HFFc6 (cell line): ENCODE results near the gene SAMD1. TPM values are rescaled to one million over a fixed set of nuclear protein-coding genes. Genes with fewer than 3 reads are reported as not detected.

Source experiments
- DNase-seq: peaks from one replicate; pipeline ENCODE4 v3.0.0-alpha.2; 2018
- H3K27ac Mint-ChIP-seq: 2 replicates; pipeline ENCODE4 v1.8.0; 2020; ENCODE audit warnings: mild to moderate bottlenecking, mixed read lengths
- H3K27me3 Mint-ChIP-seq: 2 replicates; pipeline ENCODE4 v1.8.0; 2021; ENCODE audit warnings: mild to moderate bottlenecking, moderate library complexity, mixed read lengths; ENCODE audit not compliant: insufficient read depth
- H3K36me3 Mint-ChIP-seq: 2 replicates; pipeline ENCODE4 v1.8.0; 2021; ENCODE audit warnings: low read depth, mixed read lengths
- H3K4me1 Mint-ChIP-seq: 2 replicates; pipeline ENCODE4 v1.8.0; 2020; ENCODE audit warnings: low read depth, mixed read lengths
- H3K4me3 Mint-ChIP-seq: 2 replicates; pipeline ENCODE4 v1.8.0; 2020; ENCODE audit warnings: mild to moderate bottlenecking, moderate library complexity, mixed read lengths
- H3K9me3 Mint-ChIP-seq: 2 replicates; pipeline ENCODE4 v1.8.0; 2020; ENCODE audit warnings: mild to moderate bottlenecking, mixed read lengths
- CTCF ChIP-seq: fragments of 200-600 bp; sonication (generic); IDR thresholded peaks from 2 replicates; pipeline ENCODE4 v1.5.0; 2021; ENCODE audit warnings: antibody characterized with exemption, mild to moderate bottlenecking
- total RNA-seq, 6 experiments: library from RNA; stranded (reverse); fragmentation: NEBNext Ultra II Directional; extraction: Animal tissue kit (Norgen Biotek cat#: 25700); gene quantifications; 2 replicates in 1 of 6; 3 replicates in 5 of 6; pipeline ENCODE4 v1.2.3, GENCODE V29; 2021

Gene SAMD1
- total RNA-seq, 6 experiments from 2014 or later = 33.0 to 48.6 (median 35.9) TPM

- no peaks in the 10 kb centered on the region; the same call in 1 of the 2 replicates for H3K27me3 Mint-ChIP-seq
- H3K4me3 Mint-ChIP-seq = no peak overlapping the region
- no peak for TF ChIP-seq CTCF
- H3K4me1 Mint-ChIP-seq = no peaks in the 10 kb centered on the region
- no peak overlapping the region for H3K27ac Mint-ChIP-seq
- no peaks in the 10 kb centered on the region for H3K9me3 Mint-ChIP-seq
- peaks cover 15% of the 10 kb centered on the region; the same call in 1 of the 2 replicates for H3K36me3 Mint-ChIP-seq
- DNase-seq = no peak
These were observed 10.5 kb upstream of the SAMD1 start for GRCh38 chr19:14101003-14101545.

- peak; percentile 42 for TF ChIP-seq CTCF
- Mint-ChIP-seq H3K4me3 (no peak overlapping the region), H3K4me1 (no peaks in the 10 kb centered on the region), H3K27ac (no peak overlapping the region), H3K9me3 (peaks cover 20% of the 10 kb centered on the region), H3K36me3 (peaks cover 34% of the 10 kb centered on the region), H3K27me3 (peaks cover 2% of the 10 kb centered on the region; the same call in 1 of the 2 replicates)
- no peak for DNase-seq
These were observed 7.1 kb upstream of the SAMD1 start for GRCh38 chr19:14097532-14098151.

- Mint-ChIP-seq H3K9me3 (peaks cover 20% of the 10 kb centered on the region), H3K27ac (no peak overlapping the region), H3K4me3 (no peak overlapping the region), H3K4me1 (peaks cover 7% of the 10 kb centered on the region), H3K27me3 (peaks cover 4% of the 10 kb centered on the region), H3K36me3 (peaks cover 34% of the 10 kb centered on the region)
- TF ChIP-seq CTCF = no peak
- no peak for DNase-seq
These were observed 5.9 kb upstream of the SAMD1 start for GRCh38 chr19:14096272-14096992.

GRCh38 chr19:14094854-14095253 is 4.3 kb upstream of the SAMD1 start:
- Mint-ChIP-seq H3K27me3 (peaks cover 5% of the 10 kb centered on the region), H3K4me1 (peaks cover 10% of the 10 kb centered on the region), H3K27ac (no peak overlapping the region), H3K9me3 (peaks cover 20% of the 10 kb centered on the region), H3K4me3 (no peak overlapping the region), H3K36me3 (peaks cover 30% of the 10 kb centered on the region)
- no peak for TF ChIP-seq CTCF
- no peak for DNase-seq

DNA sequence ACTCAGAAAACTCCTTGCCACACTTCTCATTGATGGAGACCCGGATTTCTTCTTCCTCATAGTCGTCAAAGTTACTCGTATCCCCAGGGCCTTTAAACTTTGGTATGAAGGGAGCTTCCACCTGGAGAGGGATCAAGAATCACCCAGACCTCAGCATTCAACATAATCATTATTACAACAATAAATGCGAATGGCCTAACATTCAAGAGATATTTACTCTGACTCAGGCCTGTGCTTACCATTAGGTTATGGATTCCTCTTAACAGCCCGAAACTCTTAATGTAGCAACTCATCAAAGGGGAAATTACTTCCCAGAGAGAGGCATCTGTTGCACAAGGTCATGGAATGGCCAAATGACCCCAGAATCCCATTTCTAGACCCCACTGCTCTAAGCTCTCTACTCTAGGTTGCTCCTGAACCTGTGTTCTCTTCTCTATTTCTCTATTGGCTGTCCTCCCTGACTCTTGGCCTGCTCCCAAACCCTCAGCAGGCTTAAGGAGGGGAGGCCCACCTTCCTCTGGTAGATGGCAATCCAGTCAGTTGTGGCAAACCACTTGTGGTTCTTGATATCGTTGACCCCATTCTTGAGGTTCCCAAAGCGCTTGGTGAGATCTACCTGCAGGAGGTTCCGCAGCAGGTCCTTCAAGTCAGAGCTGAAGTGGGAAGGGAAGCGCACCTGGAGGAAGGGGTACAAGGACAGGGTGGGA is 2.7 kb upstream of the SAMD1 start:
- peaks cover 15% of the 10 kb centered on the region for H3K4me1 Mint-ChIP-seq
- peaks cover 20% of the 10 kb centered on the region for H3K9me3 Mint-ChIP-seq
- peaks cover 35% of the 10 kb centered on the region for H3K36me3 Mint-ChIP-seq
- no peak overlapping the region; the same call in 1 of the 2 replicates for H3K4me3 Mint-ChIP-seq
- TF ChIP-seq CTCF = no peak
- peaks cover 5% of the 10 kb centered on the region for H3K27me3 Mint-ChIP-seq
- no peak overlapping the region for H3K27ac Mint-ChIP-seq
- DNase-seq = no peak
